Naive thymus-derived CD4-positive, alpha-beta T cell (primary cell): ENCODE results near the gene PTPRN2. TPM values are rescaled to one million over a fixed set of nuclear protein-coding genes. Genes with fewer than 3 reads are reported as not detected.

ENCODE experiments used
- ATAC-seq: fragments of 150-1000 bp; cut with Tn5 transposase; 2 replicates; pipeline ENCODE4 v1.10.0; 2021; ENCODE audit warnings: mild to moderate bottlenecking, moderate library complexity
- CTCF ChIA-PET: fragments of 350-600 bp; sonication (Branson Sonifier 250); formaldehyde crosslinking; loops from one replicate; lab custom pipeline; 2021; ENCODE audit warnings: antibody characterized with exemption; lab: Charles Lee
- POLR2A ChIA-PET: fragments of 350-600 bp; sonication (Branson Sonifier 250); formaldehyde crosslinking; loops from one replicate; lab custom pipeline; 2021; ENCODE audit warnings: antibody characterized with exemption, inconsistent platforms; lab: Charles Lee
- DNase-seq, 9 donors: peaks; one replicate each; pipeline versions ENCODE4 v3.0.0 to v3.0.0-alpha.2; 2020 to 2022; ENCODE audit warnings: mixed read lengths in 1 of 9
- H3K27ac ChIP-seq: one replicate; pipeline ENCODE4 v1.7.0; 2013; ENCODE audit warnings: mild to moderate bottlenecking, low read depth, low read length, moderate library complexity
- H3K27me3 ChIP-seq, 2 donors: one replicate each; pipeline ENCODE4 v1.7.0; 2013; ENCODE audit warnings: low read length in 2 of 2, mild to moderate bottlenecking in 2 of 2, moderate library complexity in 2 of 2; ENCODE audit not compliant: control insufficient read depth in 2 of 2, insufficient read depth in 2 of 2
- H3K36me3 ChIP-seq, 3 experiments: 1 replicate in 2 of 3; 2 replicates in 1 of 3; pipeline ENCODE4 v1.7.0; 2013; ENCODE audit warnings: low read length in 3 of 3, mild to moderate bottlenecking in 3 of 3, moderate library complexity in 1 of 3; ENCODE audit not compliant: insufficient read depth in 3 of 3, control insufficient read depth in 2 of 3
- H3K4me1 ChIP-seq, 2 donors: one replicate each; pipeline ENCODE4 v1.7.0; 2013; ENCODE audit warnings: low read length in 2 of 2, mild to moderate bottlenecking in 2 of 2, moderate library complexity in 1 of 2; ENCODE audit not compliant: control insufficient read depth in 2 of 2, insufficient read depth in 2 of 2
- H3K4me3 ChIP-seq: 2 replicates; pipeline ENCODE4 v1.7.0; 2013; ENCODE audit warnings: mild to moderate bottlenecking, low read length
- H3K9me3 ChIP-seq, 3 experiments: 1 replicate in 2 of 3; 2 replicates in 1 of 3; pipeline ENCODE4 v1.7.0; 2013; ENCODE audit warnings: low read length in 3 of 3; ENCODE audit not compliant: control insufficient read depth in 2 of 3
- H3K27ac Mint-ChIP-seq, 9 donors: one replicate each; pipeline ENCODE4 v1.8.0; 2020 to 2022; ENCODE audit warnings: mixed read lengths in 9 of 9, mild to moderate bottlenecking in 8 of 9, moderate library complexity in 5 of 9, inconsistent platforms in 2 of 9
- H3K27me3 Mint-ChIP-seq, 5 donors: one replicate each; pipeline ENCODE4 v1.8.0; 2021 to 2022; ENCODE audit warnings: mixed read lengths in 5 of 5, mild to moderate bottlenecking in 1 of 5
- H3K36me3 Mint-ChIP-seq, 5 donors: one replicate each; pipeline ENCODE4 v1.8.0; 2020 to 2022; ENCODE audit warnings: mixed read lengths in 5 of 5, mild to moderate bottlenecking in 3 of 5, inconsistent platforms in 1 of 5
- H3K4me1 Mint-ChIP-seq, 7 donors: one replicate each; pipeline ENCODE4 v1.8.0; 2020 to 2022; ENCODE audit warnings: mixed read lengths in 7 of 7, mild to moderate bottlenecking in 3 of 7, inconsistent platforms in 1 of 7
- H3K4me3 Mint-ChIP-seq, 10 donors: one replicate each; pipeline ENCODE4 v1.8.0; 2020 to 2022; ENCODE audit warnings: mild to moderate bottlenecking in 10 of 10, mixed read lengths in 10 of 10, moderate library complexity in 6 of 10, inconsistent platforms in 2 of 10
- H3K9me3 Mint-ChIP-seq, 11 donors: one replicate each; pipeline ENCODE4 v1.8.0; 2020 to 2022; ENCODE audit warnings: mixed read lengths in 11 of 11, mild to moderate bottlenecking in 4 of 11, inconsistent platforms in 1 of 11, moderate library complexity in 1 of 11
- intact Hi-C, 2 donors: fragments of 100-400 bp; cut with micrococcal nuclease; formaldehyde crosslinking; loops; one replicate each; pipeline ENCODE4 v1.15.1; 2023
- polyA plus RNA-seq, 2 donors: library from polyadenylated mRNA; unstranded; fragments of 300-500 nt; fragmentation: Illumina TruSeq; gene quantifications; one replicate each; pipeline ENCODE4 v1.2.3, GENCODE V29; 2021
- total RNA-seq, 6 experiments: library from RNA in 5 of 6; stranded (reverse) in 5 of 6; gene quantifications; 1 replicate in 5 of 6; 2 replicates in 1 of 6; pipeline ENCODE4 v1.2.3 and lab custom pipeline; 2021 to 2026

The PTPRN2 gene
- total and polyA plus RNA-seq, 7 experiments from 2014 or later = 0.58 to 2.3 (median 1.4) TPM

DNA sequence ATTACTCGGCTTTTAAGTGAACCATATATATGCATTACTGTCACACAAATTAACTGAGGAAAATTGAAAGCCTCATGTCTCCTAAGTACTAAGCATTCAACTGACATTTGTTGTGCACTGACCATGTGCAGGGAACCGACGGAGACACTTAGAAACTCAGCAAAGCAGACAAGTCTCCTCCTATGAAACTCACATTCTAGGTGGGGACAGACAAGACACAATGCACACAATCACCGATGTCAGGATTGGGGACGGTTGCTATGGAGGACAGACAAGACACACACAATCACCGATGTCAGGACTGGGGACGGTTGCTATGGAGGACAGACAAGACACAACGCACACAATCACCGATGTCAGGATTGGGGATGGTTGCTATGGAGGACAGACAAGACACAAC lies 134.0 kb downstream of the PTPRN2 start:
- H3K9me3 Mint-ChIP-seq = peaks cover 0 to 20% (median 6%) of the 10 kb centered on the region in 11 donors
- Histone ChIP-seq H3K4me3 (no peak overlapping the region), H3K4me1 (no peaks in the 10 kb centered on the region), H3K27ac (no peak overlapping the region), H3K9me3 (no peaks in the 10 kb centered on the region), H3K27me3 (no peaks in the 10 kb centered on the region), H3K36me3 (no peaks in the 10 kb centered on the region)
- H3K4me1 Mint-ChIP-seq = no peaks in the 10 kb centered on the region
- DNase-seq = no peak
- H3K4me3 Mint-ChIP-seq = no peak overlapping the region
- intact Hi-C loops = no loop called here
- ATAC-seq = no peak
- no peak overlapping the region for H3K27ac Mint-ChIP-seq
- POLR2A ChIA-PET = no interaction called here
- H3K27me3 Mint-ChIP-seq = peaks cover 0 to 7% (median 4%) of the 10 kb centered on the region in 5 donors
- H3K36me3 Mint-ChIP-seq = no peaks in the 10 kb centered on the region
- CTCF ChIA-PET = no interaction called here

DNA sequence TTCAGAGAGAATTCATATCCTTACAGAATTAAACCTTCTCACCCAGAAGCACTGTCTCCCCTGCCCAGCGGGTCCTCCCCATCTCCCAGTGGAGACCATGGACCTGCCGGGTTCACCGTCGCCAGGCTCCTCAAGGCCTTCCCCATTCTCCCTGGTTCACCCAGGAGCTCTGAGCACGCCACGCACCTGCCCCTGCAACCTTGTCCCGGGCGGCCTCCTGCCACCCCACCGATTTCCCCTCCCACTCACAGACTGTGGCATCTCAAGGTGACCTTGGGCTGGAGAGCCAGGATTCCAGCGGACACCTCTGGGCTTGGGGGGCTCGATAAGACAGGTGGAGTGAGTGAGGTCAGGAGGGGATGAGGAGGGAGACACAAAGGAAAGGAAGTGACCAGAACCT lies 135.3 kb downstream of the PTPRN2 start:
- Histone ChIP-seq H3K4me1 (no peaks in the 10 kb centered on the region), H3K9me3 (no peaks in the 10 kb centered on the region), H3K27me3 (no peaks in the 10 kb centered on the region), H3K36me3 (no peaks in the 10 kb centered on the region), H3K4me3 (no peak overlapping the region), H3K27ac (no peak overlapping the region)
- H3K27me3 Mint-ChIP-seq = peaks cover 0 to 7% (median 4%) of the 10 kb centered on the region in 5 donors
- H3K27ac Mint-ChIP-seq = no peak overlapping the region
- H3K4me3 Mint-ChIP-seq = no peak overlapping the region
- ChIA-PET POLR2A (no interaction called here), CTCF (no interaction called here)
- ATAC-seq (no peak), DNase-seq (no peak)
- H3K9me3 Mint-ChIP-seq = peaks cover 0 to 20% (median 4%) of the 10 kb centered on the region in 11 donors
- H3K36me3 Mint-ChIP-seq = no peaks in the 10 kb centered on the region
- no peaks in the 10 kb centered on the region for H3K4me1 Mint-ChIP-seq
- intact Hi-C loops = no loop called here

DNA sequence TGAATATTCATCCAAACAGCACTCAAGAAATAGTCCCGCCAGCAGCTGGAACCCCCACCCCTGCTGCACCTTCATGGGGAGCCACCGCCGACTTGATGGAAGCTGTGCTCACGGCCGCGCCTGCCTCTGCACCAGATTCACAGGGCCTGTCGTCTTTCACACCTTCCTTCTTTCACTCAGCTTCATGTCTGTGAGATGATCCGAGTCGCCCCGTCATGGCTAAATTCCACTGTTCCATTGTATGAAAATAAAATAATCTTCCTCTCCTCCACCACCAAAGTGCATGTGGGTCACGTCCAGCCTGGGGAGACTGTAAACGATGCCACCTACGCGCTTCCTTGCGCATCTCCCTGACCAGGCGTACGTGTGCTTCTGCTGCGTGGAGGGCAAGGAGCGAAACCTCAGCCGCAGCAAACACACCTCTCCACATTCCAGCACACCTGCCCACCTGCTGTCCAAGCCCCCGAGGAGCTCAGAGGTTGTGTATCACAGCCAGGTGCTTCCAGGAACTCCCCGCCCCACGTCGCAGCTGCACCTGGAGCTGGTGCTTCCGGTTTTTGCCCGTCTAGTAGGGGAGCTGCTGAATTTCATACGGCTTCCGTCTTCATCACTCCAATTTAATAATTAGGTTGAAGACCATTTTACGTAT lies 137.0 kb downstream of the PTPRN2 start:
- Histone ChIP-seq H3K4me1 (no peaks in the 10 kb centered on the region), H3K27me3 (no peaks in the 10 kb centered on the region), H3K4me3 (no peak overlapping the region), H3K9me3 (no peaks in the 10 kb centered on the region), H3K27ac (no peak overlapping the region), H3K36me3 (no peaks in the 10 kb centered on the region)
- Mint-ChIP-seq H3K36me3 (no peaks in the 10 kb centered on the region), H3K27me3 (peaks cover 0 to 7% (median 0%) of the 10 kb centered on the region in 5 donors), H3K4me1 (no peaks in the 10 kb centered on the region), H3K9me3 (peaks cover 0 to 11% (median 2%) of the 10 kb centered on the region in 11 donors), H3K4me3 (no peak overlapping the region), H3K27ac (no peak overlapping the region)
- no peak for ATAC-seq
- ChIA-PET CTCF (no interaction called here), POLR2A (no interaction called here)
- intact Hi-C loops = no loop called here
- no peak for DNase-seq

DNA sequence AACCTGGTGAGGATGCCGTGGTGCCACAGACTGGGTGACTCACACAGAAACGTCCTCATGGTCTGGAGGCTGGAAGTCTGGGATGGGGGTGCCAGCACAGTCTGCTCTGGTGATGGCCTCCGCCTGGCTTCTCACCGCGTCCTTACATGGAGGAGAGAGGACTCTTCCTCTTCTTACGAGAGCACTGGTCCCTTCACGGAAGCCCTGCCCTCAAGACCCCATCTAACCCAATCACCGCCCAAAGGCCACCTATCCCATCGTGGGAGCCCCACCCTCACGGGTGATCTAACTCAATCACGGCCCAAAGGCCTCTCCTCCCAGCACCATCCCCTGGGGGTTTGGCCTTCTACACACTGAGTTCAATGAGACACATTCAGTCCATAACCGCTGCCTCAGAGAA lies 137.7 kb downstream of the PTPRN2 start:
- intact Hi-C loops = no loop called here
- no peak for ATAC-seq

DNA sequence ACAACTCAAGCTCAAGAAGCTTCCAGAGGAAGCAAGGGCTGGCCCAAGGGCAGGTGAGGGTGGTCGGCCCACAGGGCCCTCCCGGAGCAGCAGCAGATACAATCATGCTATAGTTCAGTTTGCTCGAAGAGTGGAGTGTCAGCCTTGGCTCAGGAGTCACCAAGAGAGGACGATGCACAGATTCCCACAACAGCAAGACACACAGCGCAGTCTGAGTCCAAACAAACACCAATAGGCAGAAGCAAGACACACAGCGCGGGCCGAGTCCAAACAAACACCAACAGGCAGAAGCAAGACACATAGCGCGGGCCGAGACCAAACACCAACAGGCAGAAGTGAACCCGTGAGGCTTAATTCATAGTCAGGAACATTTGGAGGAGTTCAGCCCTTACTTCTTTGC lies 138.4 kb downstream of the PTPRN2 start:
- H3K27ac ChIP-seq = no peak overlapping the region
- peaks cover 0 to 4% (median 0%) of the 10 kb centered on the region in 11 donors for H3K9me3 Mint-ChIP-seq
- H3K27ac Mint-ChIP-seq = no peak overlapping the region
- no peaks in the 10 kb centered on the region for H3K36me3 ChIP-seq
- no peak overlapping the region for H3K4me3 Mint-ChIP-seq
- ATAC-seq = no peak
- intact Hi-C loops = no loop called here
- H3K27me3 ChIP-seq = no peaks in the 10 kb centered on the region
- H3K27me3 Mint-ChIP-seq = peaks cover 0 to 12% (median 2%) of the 10 kb centered on the region in 5 donors
- no peak for DNase-seq
- no peaks in the 10 kb centered on the region for H3K36me3 Mint-ChIP-seq
- no peaks in the 10 kb centered on the region for H3K4me1 ChIP-seq
- CTCF ChIA-PET = no interaction called here
- POLR2A ChIA-PET = no interaction called here
- no peaks in the 10 kb centered on the region for H3K9me3 ChIP-seq
- no peaks in the 10 kb centered on the region for H3K4me1 Mint-ChIP-seq
- no peak overlapping the region for H3K4me3 ChIP-seq

More for the DNA sequence above, 137.7 kb downstream of the PTPRN2 start:
- Mint-ChIP-seq H3K27ac (no peak overlapping the region), H3K27me3 (peaks cover 0 to 12% (median 0%) of the 10 kb centered on the region in 5 donors), H3K9me3 (peaks cover 0 to 11% (median 2%) of the 10 kb centered on the region in 11 donors), H3K4me1 (no peaks in the 10 kb centered on the region), H3K4me3 (no peak overlapping the region), H3K36me3 (no peaks in the 10 kb centered on the region)
- ChIA-PET POLR2A (no interaction called here), CTCF (no interaction called here)
- Histone ChIP-seq H3K4me3 (no peak overlapping the region), H3K4me1 (no peaks in the 10 kb centered on the region), H3K36me3 (no peaks in the 10 kb centered on the region), H3K27me3 (no peaks in the 10 kb centered on the region), H3K27ac (no peak overlapping the region), H3K9me3 (no peaks in the 10 kb centered on the region)
- DNase-seq = no peak

- Mint-ChIP-seq H3K36me3 (no peaks in the 10 kb centered on the region), H3K4me1 (no peaks in the 10 kb centered on the region), H3K27ac (no peak overlapping the region), H3K27me3 (peaks cover 0 to 12% (median 3%) of the 10 kb centered on the region in 5 donors), H3K9me3 (peaks cover 0 to 2% (median 0%) of the 10 kb centered on the region in 11 donors), H3K4me3 (no peak overlapping the region)
- no peaks in the 10 kb centered on the region for H3K36me3 ChIP-seq
- POLR2A ChIA-PET = no interaction called here
- H3K27me3 ChIP-seq = no peaks in the 10 kb centered on the region
- CTCF ChIA-PET = no interaction called here
- H3K4me1 ChIP-seq = no peaks in the 10 kb centered on the region
- DNase-seq (no peak), ATAC-seq (no peak)
- intact Hi-C loops = no loop called here
- H3K9me3 ChIP-seq = no peaks in the 10 kb centered on the region
- no peak overlapping the region for H3K27ac ChIP-seq
- no peak overlapping the region for H3K4me3 ChIP-seq
These were observed 139.1 kb downstream of the PTPRN2 start for GRCh38 chr7:158448430-158449100.
